ENCODE data around the gene TEKTIP1.
A peak's percentile ranks its signal among the peaks of the same experiment; 100 is the strongest.
"Not testable (repeated sequence)": the region's sequence is repeated elsewhere in the genome, so short reads cannot be mapped to it uniquely, and the experiment has no call there.

TEKTIP1 gene

DNA sequence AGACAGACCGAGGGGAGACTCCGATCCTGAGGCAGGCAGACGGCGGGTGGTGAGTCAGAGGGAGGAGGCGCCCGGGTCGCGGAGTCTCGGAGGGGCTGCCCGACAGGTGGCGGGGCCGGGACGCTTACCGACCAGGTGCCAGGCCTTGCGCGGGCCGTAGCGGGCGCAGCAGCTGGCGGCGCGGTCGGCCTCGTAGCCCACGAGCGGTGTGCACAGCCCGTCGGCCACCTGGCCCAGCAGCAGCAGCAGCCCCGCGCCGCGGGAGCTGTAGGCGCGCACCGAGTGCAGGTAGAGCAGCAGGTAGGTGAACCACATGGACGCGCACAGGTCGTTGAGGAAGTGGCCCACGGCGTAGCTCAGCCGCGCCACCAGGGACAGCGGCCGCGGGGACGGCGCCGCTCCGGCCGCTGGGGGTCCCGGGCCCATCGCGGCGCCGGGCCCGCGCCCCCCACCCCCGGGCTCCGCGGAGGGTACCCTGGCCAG is 18.0 kb downstream of the TEKTIP1 start:
- Histone ChIP-seq H3K4me3 (ENCODE audit: insufficient read length, low read depth) (peak overlapping the region; percentile 99), H3K9ac (ENCODE audit: insufficient read length, low read depth) (peak overlapping the region; percentile 99), H3K4me1 (ENCODE audit: insufficient read depth, insufficient read length) (peaks cover 20% of the 10 kb centered on the region), H3K36me3 (ENCODE audit: insufficient read depth, insufficient read length, low read length) (peaks cover 25% of the 10 kb centered on the region), H3K27me3 (ENCODE audit: insufficient read depth, insufficient read length) (no peaks in the 10 kb centered on the region), H3K9me3 (ENCODE audit: insufficient read depth, low read length) (no peaks in the 10 kb centered on the region)
- no peak for DNase-seq (ENCODE audit: low read depth, low spot score)
- no peak for TF ChIP-seq YY1 (IDR thresholded peaks at IDR 0.05; ENCODE audit: insufficient read depth, insufficient read length)
- no peak for TF ChIP-seq SUZ12 (IDR thresholded peaks at IDR 0.05; ENCODE audit: extremely low read depth, insufficient read depth, insufficient read length)

DNA sequence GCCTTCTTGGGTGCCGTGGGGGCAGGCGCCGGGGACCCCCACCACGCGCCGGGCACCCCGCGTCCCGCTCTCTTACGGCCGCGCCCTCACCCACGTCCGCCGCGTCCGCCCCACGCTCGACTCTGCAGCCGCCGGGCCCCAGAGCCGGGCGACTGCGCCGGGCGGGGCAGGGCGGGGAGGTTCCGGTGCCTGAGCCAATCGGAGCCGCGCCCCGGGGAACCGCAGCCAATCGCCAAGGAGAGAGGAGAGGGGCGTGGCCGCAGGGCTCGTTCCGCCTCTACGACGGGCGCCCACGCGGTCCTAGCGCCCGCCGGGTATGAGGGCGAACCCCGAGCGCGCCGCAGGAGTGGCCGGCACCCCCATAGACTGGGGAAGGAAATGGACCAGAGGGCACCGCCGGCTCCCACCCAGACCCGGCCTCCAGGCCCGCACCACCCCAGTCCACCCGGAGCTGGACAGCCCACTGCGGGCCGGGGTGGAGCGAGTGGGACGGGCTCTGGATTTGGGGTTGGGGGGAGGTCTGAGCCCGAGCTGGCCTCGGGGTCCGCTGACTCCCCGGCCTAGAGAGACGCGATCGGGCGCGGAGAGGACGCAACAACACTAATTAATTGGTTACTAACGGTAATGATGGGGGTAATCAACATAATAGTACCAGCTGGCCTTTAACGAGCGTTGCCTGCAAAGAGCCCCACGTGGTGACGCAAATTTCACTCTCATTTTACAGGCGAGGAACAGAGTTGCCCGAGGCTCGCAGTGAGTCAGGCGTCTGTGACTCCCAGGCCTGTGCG is 18.7 kb downstream of the TEKTIP1 start, which contains the start of gene MFSD12:
TSS of gene MFSD12 (minus strand) at position 126 of the 788 bp plus-strand sequence. CDS start 183 bp downstream, outside the sequence.
- Histone ChIP-seq H3K4me3 (ENCODE audit: insufficient read length, low read depth) (peak within 1 kb of the TSS; percentile 99), H3K9ac (ENCODE audit: insufficient read length, low read depth) (peak within 1 kb of the TSS; percentile 99), H3K4me1 (ENCODE audit: insufficient read depth, insufficient read length) (peaks cover 21% of the 10 kb centered on the region), H3K27me3 (ENCODE audit: insufficient read depth, insufficient read length) (no peaks in the 10 kb centered on the region), H3K36me3 (ENCODE audit: insufficient read depth, insufficient read length, low read length) (peaks cover 22% of the 10 kb centered on the region), H3K9me3 (ENCODE audit: insufficient read depth, low read length) (no peaks in the 10 kb centered on the region)
- DNase-seq (ENCODE audit: low read depth, low spot score): peak; percentile 84
- no peak for TF ChIP-seq YY1 (IDR thresholded peaks at IDR 0.05; ENCODE audit: insufficient read depth, insufficient read length)
- TF ChIP-seq ZNF274 (IDR thresholded peaks at IDR 0.05; ENCODE audit: low read depth, low read length): no peak
- no peak for TF ChIP-seq SUZ12 (IDR thresholded peaks at IDR 0.05; ENCODE audit: extremely low read depth, insufficient read depth, insufficient read length)

DNA sequence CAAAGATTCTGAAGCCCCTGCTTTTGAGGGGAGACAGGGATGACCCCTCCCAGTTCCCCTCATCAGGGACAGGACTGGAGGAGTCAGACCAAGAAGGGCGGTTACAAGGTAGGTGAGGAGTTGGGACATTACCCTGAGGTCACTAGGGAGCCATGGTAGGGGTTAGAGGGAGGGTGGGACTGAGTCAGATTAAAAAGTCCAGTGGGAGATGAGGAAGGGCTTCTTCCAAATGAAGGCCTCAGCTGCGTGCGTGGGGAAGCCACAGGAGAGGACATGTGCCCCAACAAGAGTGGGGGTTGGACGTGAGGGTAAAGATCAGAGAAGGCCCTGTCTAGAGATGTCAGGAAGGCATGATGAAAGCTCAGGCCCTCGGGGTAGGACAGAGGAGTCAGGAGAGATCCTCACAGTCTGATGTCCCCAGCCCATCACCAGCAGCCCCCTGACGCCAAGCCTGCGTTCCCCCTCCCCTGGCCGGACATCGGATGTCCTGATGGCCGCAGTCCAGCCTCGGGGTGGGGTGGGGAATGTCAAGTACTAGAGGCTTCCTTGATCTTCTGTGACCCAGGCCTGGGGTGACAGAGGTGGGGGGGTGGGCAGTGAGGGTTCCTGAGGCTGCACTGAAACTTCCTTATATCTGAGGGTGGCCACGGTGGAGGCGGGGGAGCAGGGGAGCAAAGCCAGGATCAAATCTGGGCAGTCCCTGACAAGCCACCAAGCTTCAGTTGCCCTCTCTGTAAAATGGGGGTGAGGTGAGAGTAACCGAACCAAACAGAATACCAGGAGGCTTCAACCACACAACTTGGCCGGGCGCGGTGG is 24.9 kb downstream of the TEKTIP1 start:
- Histone ChIP-seq H3K36me3 (ENCODE audit: insufficient read depth, insufficient read length, low read length) (no peaks in the 10 kb centered on the region), H3K4me3 (ENCODE audit: insufficient read length, low read depth) (no peak overlapping the region), H3K27me3 (ENCODE audit: insufficient read depth, insufficient read length) (no peaks in the 10 kb centered on the region), H3K4me1 (ENCODE audit: insufficient read depth, insufficient read length) (peaks cover 6% of the 10 kb centered on the region), H3K9me3 (ENCODE audit: insufficient read depth, low read length) (no peaks in the 10 kb centered on the region), H3K9ac (ENCODE audit: insufficient read length, low read depth) (no peak overlapping the region)
- DNase-seq (ENCODE audit: low read depth, low spot score): no peak
- TF ChIP-seq ZNF274 (IDR thresholded peaks at IDR 0.05; ENCODE audit: low read depth, low read length) (no peak), SUZ12 (IDR thresholded peaks at IDR 0.05; ENCODE audit: extremely low read depth, insufficient read depth, insufficient read length) (no peak), YY1 (IDR thresholded peaks at IDR 0.05; ENCODE audit: insufficient read depth, insufficient read length) (no peak)

DNA sequence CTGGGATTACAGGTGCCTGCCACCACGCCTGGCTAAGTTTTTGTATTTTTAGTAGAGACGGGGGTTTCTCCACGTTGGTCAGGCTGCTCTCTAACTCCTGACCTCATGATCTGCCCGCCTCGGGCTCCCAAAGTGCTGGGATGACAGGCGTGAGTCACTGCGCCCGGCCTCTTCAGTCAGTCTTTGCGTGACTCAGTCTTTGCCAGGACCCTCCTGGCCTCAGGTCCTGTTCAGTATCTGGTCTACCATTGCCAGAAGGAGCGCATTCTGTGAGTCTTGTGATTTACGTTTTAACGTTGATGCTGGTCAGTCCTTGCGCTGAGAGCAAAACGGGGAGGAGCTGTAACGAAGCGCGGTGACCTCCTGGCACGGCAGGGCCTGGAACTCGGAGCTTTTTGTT is 26.2 kb downstream of the TEKTIP1 start:
- Histone ChIP-seq H3K4me3 (ENCODE audit: insufficient read length, low read depth) (no peak overlapping the region), H3K27me3 (ENCODE audit: insufficient read depth, insufficient read length) (no peaks in the 10 kb centered on the region), H3K9ac (ENCODE audit: insufficient read length, low read depth) (no peak overlapping the region), H3K9me3 (ENCODE audit: insufficient read depth, low read length) (no peaks in the 10 kb centered on the region), H3K36me3 (ENCODE audit: insufficient read depth, insufficient read length, low read length) (no peaks in the 10 kb centered on the region), H3K4me1 (ENCODE audit: insufficient read depth, insufficient read length) (peaks cover 6% of the 10 kb centered on the region)
- no peak for DNase-seq (ENCODE audit: low read depth, low spot score)
- TF ChIP-seq YY1 (IDR thresholded peaks at IDR 0.05; ENCODE audit: insufficient read depth, insufficient read length) (no peak), SUZ12 (IDR thresholded peaks at IDR 0.05; ENCODE audit: extremely low read depth, insufficient read depth, insufficient read length) (no peak), ZNF274 (IDR thresholded peaks at IDR 0.05; ENCODE audit: low read depth, low read length) (no peak)

DNA sequence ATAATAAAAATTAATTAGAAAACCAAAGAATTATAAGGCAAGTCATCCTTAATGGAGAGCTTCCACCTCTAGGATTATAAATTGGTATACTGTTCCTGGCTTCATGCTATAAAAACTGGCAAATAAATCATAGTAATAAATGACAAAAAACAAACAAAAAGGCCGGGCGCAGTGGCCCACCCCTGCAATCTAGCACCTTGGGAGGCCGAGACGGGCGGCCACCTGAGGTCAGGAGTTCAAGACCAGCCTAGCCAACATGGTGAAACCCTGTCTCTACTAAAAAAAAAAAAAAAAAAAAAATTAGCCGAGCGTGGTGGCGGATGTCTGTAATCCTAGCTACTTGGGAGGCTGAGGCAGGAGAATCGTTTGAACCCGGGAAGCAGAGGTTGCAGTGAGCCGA is 31.1 kb downstream of the TEKTIP1 start:
- not testable (repeated sequence) for H3K4me1 ChIP-seq (ENCODE audit: insufficient read depth, insufficient read length); H3K4me3 ChIP-seq (ENCODE audit: insufficient read length, low read depth); H3K9ac ChIP-seq (ENCODE audit: insufficient read length, low read depth); DNase-seq (ENCODE audit: low read depth, low spot score); H3K36me3 ChIP-seq (ENCODE audit: insufficient read depth, insufficient read length, low read length); H3K27me3 ChIP-seq (ENCODE audit: insufficient read depth, insufficient read length); H3K9me3 ChIP-seq (ENCODE audit: insufficient read depth, low read length)

DNA sequence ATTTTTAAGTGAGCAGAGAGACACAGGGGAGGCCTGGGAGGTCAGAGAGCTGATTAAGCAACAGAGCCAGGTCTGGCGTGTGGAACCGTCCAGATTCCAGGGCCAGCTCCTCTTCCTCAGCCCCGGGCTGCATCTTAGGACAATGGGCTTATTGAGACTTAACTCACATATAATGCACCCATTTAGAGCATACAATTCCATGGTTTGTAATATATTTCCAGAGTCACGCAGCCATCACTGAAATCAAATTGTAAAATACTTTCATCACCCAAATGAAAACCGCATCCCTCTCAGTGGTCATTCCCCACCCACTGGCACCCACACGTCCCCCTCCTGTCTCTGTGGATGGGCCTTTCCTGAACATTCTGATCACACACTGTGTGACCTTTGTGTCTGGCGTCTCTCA is 31.6 kb downstream of the TEKTIP1 start:
- Histone ChIP-seq H3K4me1 (ENCODE audit: insufficient read depth, insufficient read length) (peaks cover 6% of the 10 kb centered on the region), H3K4me3 (ENCODE audit: insufficient read length, low read depth) (no peak overlapping the region), H3K9me3 (ENCODE audit: insufficient read depth, low read length) (no peaks in the 10 kb centered on the region), H3K9ac (ENCODE audit: insufficient read length, low read depth) (no peak overlapping the region), H3K27me3 (ENCODE audit: insufficient read depth, insufficient read length) (no peaks in the 10 kb centered on the region), H3K36me3 (ENCODE audit: insufficient read depth, insufficient read length, low read length) (peaks cover 11% of the 10 kb centered on the region)
- TF ChIP-seq ZNF274 (IDR thresholded peaks at IDR 0.05; ENCODE audit: low read depth, low read length): no peak
- no peak for TF ChIP-seq SUZ12 (IDR thresholded peaks at IDR 0.05; ENCODE audit: extremely low read depth, insufficient read depth, insufficient read length)
- no peak for TF ChIP-seq YY1 (IDR thresholded peaks at IDR 0.05; ENCODE audit: insufficient read depth, insufficient read length)
- DNase-seq (ENCODE audit: low read depth, low spot score): no peak

Data from NT2/D1 (cell line).